ENCODE data around the gene XRCC4.

The XRCC4 gene

GRCh38 chr5:83299353-83299752 lies 222.0 kb downstream of the XRCC4 start:
- no peaks in the 10 kb centered on the region for H3K27me3 ChIP-seq (ENCODE audit: control insufficient read depth, insufficient read depth, low read length)

GRCh38 chr5:83306572-83307241 lies 229.4 kb downstream of the XRCC4 start:
- Histone ChIP-seq H3K9me3 (ENCODE audit: control insufficient read depth, insufficient read depth, low read depth, low read length) (0 out of 2 replicates have a peak, but pooled peaks cover 3% of the 10 kb centered on the region), H3K27me3 (ENCODE audit: control insufficient read depth, insufficient read depth, low read length) (no peaks in the 10 kb centered on the region), H3K36me3 (ENCODE audit: control insufficient read depth, insufficient read depth, low read length) (no peaks in the 10 kb centered on the region), H3K4me3 (ENCODE audit: low read depth, low read length) (no peak overlapping the region), H3K9ac (ENCODE audit: low read length) (no peak overlapping the region), H3K4me1 (ENCODE audit: control insufficient read depth, insufficient read depth, low read length) (no peaks in the 10 kb centered on the region), H3K27ac (ENCODE audit: low read depth, low read length) (no peak overlapping the region)

More at GRCh38 chr5:83299353-83299752, 222.0 kb downstream of the XRCC4 start:
- Histone ChIP-seq H3K4me3 (ENCODE audit: low read depth, low read length) (no peak overlapping the region), H3K27ac (ENCODE audit: low read depth, low read length) (no peak overlapping the region), H3K4me1 (ENCODE audit: control insufficient read depth, insufficient read depth, low read length) (no peaks in the 10 kb centered on the region), H3K36me3 (ENCODE audit: control insufficient read depth, insufficient read depth, low read length) (no peaks in the 10 kb centered on the region), H3K9me3 (ENCODE audit: control insufficient read depth, insufficient read depth, low read depth, low read length) (peaks cover 12% of the 10 kb centered on the region), H3K9ac (ENCODE audit: low read length) (no peak overlapping the region)

- Histone ChIP-seq H3K27me3 (ENCODE audit: control insufficient read depth, insufficient read depth, low read length) (no peaks in the 10 kb centered on the region), H3K9me3 (ENCODE audit: control insufficient read depth, insufficient read depth, low read depth, low read length) (peaks cover 12% of the 10 kb centered on the region; the same call in 1 of the 2 replicates), H3K4me1 (ENCODE audit: control insufficient read depth, insufficient read depth, low read length) (no peaks in the 10 kb centered on the region)
Measured at GRCh38 chr5:83312663-83313062, 235.3 kb downstream of the XRCC4 start.

GRCh38 chr5:83313436-83313835 lies 236.1 kb downstream of the XRCC4 start:
- Histone ChIP-seq H3K27ac (ENCODE audit: low read depth, low read length) (no peak overlapping the region), H3K4me3 (ENCODE audit: low read depth, low read length) (no peak overlapping the region), H3K36me3 (ENCODE audit: control insufficient read depth, insufficient read depth, low read length) (no peaks in the 10 kb centered on the region), H3K4me1 (ENCODE audit: control insufficient read depth, insufficient read depth, low read length) (no peaks in the 10 kb centered on the region), H3K9me3 (ENCODE audit: control insufficient read depth, insufficient read depth, low read depth, low read length) (peaks cover 12% of the 10 kb centered on the region; the same call in 1 of the 2 replicates), H3K9ac (ENCODE audit: low read length) (no peak overlapping the region), H3K27me3 (ENCODE audit: control insufficient read depth, insufficient read depth, low read length) (no peaks in the 10 kb centered on the region)

More at GRCh38 chr5:83312663-83313062, 235.3 kb downstream of the XRCC4 start:
- no peak overlapping the region for H3K9ac ChIP-seq (ENCODE audit: low read length)
- no peaks in the 10 kb centered on the region for H3K36me3 ChIP-seq (ENCODE audit: control insufficient read depth, insufficient read depth, low read length)
- no peak overlapping the region for H3K4me3 ChIP-seq (ENCODE audit: low read depth, low read length)
- H3K27ac ChIP-seq (ENCODE audit: low read depth, low read length) = no peak overlapping the region

GRCh38 chr5:83321483-83322055 lies 244.2 kb downstream of the XRCC4 start:
- H3K4me3 ChIP-seq (ENCODE audit: low read depth, low read length) = no peak overlapping the region
- no peak overlapping the region for H3K27ac ChIP-seq (ENCODE audit: low read depth, low read length)
- H3K9ac ChIP-seq (ENCODE audit: low read length) = no peak overlapping the region
- no peaks in the 10 kb centered on the region for H3K36me3 ChIP-seq (ENCODE audit: control insufficient read depth, insufficient read depth, low read length)
- no peaks in the 10 kb centered on the region for H3K27me3 ChIP-seq (ENCODE audit: control insufficient read depth, insufficient read depth, low read length)
- no peaks in the 10 kb centered on the region for H3K9me3 ChIP-seq (ENCODE audit: control insufficient read depth, insufficient read depth, low read depth, low read length)
- H3K4me1 ChIP-seq (ENCODE audit: control insufficient read depth, insufficient read depth, low read length) = no peaks in the 10 kb centered on the region

- Histone ChIP-seq H3K9ac (ENCODE audit: low read length) (no peak overlapping the region), H3K9me3 (ENCODE audit: control insufficient read depth, insufficient read depth, low read depth, low read length) (no peaks in the 10 kb centered on the region), H3K4me3 (ENCODE audit: low read depth, low read length) (no peak overlapping the region)
Measured at GRCh38 chr5:83322273-83322924, 245.1 kb downstream of the XRCC4 start.

GRCh38 chr5:83323557-83324180 lies 246.3 kb downstream of the XRCC4 start:
- no peak overlapping the region for H3K4me3 ChIP-seq (ENCODE audit: low read depth, low read length)
- H3K9ac ChIP-seq (ENCODE audit: low read length) = no peak overlapping the region
- H3K36me3 ChIP-seq (ENCODE audit: control insufficient read depth, insufficient read depth, low read length) = no peaks in the 10 kb centered on the region
- H3K4me1 ChIP-seq (ENCODE audit: control insufficient read depth, insufficient read depth, low read length) = no peaks in the 10 kb centered on the region
- H3K27me3 ChIP-seq (ENCODE audit: control insufficient read depth, insufficient read depth, low read length) = no peaks in the 10 kb centered on the region
- H3K27ac ChIP-seq (ENCODE audit: low read depth, low read length) = no peak overlapping the region
- H3K9me3 ChIP-seq (ENCODE audit: control insufficient read depth, insufficient read depth, low read depth, low read length) = no peaks in the 10 kb centered on the region

More at GRCh38 chr5:83322273-83322924, 245.1 kb downstream of the XRCC4 start:
- Histone ChIP-seq H3K4me1 (ENCODE audit: control insufficient read depth, insufficient read depth, low read length) (no peaks in the 10 kb centered on the region), H3K27ac (ENCODE audit: low read depth, low read length) (no peak overlapping the region), H3K36me3 (ENCODE audit: control insufficient read depth, insufficient read depth, low read length) (no peaks in the 10 kb centered on the region), H3K27me3 (ENCODE audit: control insufficient read depth, insufficient read depth, low read length) (no peaks in the 10 kb centered on the region)

- H3K9ac ChIP-seq (ENCODE audit: low read length) = no peak overlapping the region
- no peaks in the 10 kb centered on the region for H3K9me3 ChIP-seq (ENCODE audit: control insufficient read depth, insufficient read depth, low read depth, low read length)
- no peaks in the 10 kb centered on the region for H3K27me3 ChIP-seq (ENCODE audit: control insufficient read depth, insufficient read depth, low read length)
- H3K27ac ChIP-seq (ENCODE audit: low read depth, low read length) = no peak overlapping the region
- H3K4me1 ChIP-seq (ENCODE audit: control insufficient read depth, insufficient read depth, low read length) = no peaks in the 10 kb centered on the region
- no peak overlapping the region for H3K4me3 ChIP-seq (ENCODE audit: low read depth, low read length)
- no peaks in the 10 kb centered on the region for H3K36me3 ChIP-seq (ENCODE audit: control insufficient read depth, insufficient read depth, low read length)
Measured at GRCh38 chr5:83331842-83332241, 254.5 kb downstream of the XRCC4 start.

- H3K9ac ChIP-seq (ENCODE audit: low read length) = no peak overlapping the region
- H3K4me3 ChIP-seq (ENCODE audit: low read depth, low read length) = no peak overlapping the region
- peaks cover 14% of the 10 kb centered on the region for H3K4me1 ChIP-seq (ENCODE audit: control insufficient read depth, insufficient read depth, low read length)
- H3K9me3 ChIP-seq (ENCODE audit: control insufficient read depth, insufficient read depth, low read depth, low read length) = no peaks in the 10 kb centered on the region
- H3K36me3 ChIP-seq (ENCODE audit: control insufficient read depth, insufficient read depth, low read length) = no peaks in the 10 kb centered on the region
- H3K27ac ChIP-seq (ENCODE audit: low read depth, low read length) = no peak overlapping the region
- no peaks in the 10 kb centered on the region for H3K27me3 ChIP-seq (ENCODE audit: control insufficient read depth, insufficient read depth, low read length)
Measured at GRCh38 chr5:83337453-83338035, 260.2 kb downstream of the XRCC4 start.

GRCh38 chr5:83340511-83340918 lies 263.2 kb downstream of the XRCC4 start:
- Histone ChIP-seq H3K4me3 (ENCODE audit: low read depth, low read length) (no peak overlapping the region), H3K9ac (ENCODE audit: low read length) (no peak overlapping the region), H3K27me3 (ENCODE audit: control insufficient read depth, insufficient read depth, low read length) (no peaks in the 10 kb centered on the region), H3K4me1 (ENCODE audit: control insufficient read depth, insufficient read depth, low read length) (peaks cover 14% of the 10 kb centered on the region), H3K36me3 (ENCODE audit: control insufficient read depth, insufficient read depth, low read length) (no peaks in the 10 kb centered on the region), H3K9me3 (ENCODE audit: control insufficient read depth, insufficient read depth, low read depth, low read length) (no peaks in the 10 kb centered on the region), H3K27ac (ENCODE audit: low read depth, low read length) (peak overlapping the region; percentile 54; the same call in 1 of the 2 replicates)
